Stimulated activated naive CD4-positive, alpha-beta T cell (primary cell): ENCODE measurements around the gene HPSE.

ENCODE experiments used
- DNase-seq, 6 experiments: peaks; one replicate each; lab custom pipeline; 2025; lab: John Stamatoyannopoulos, UW

HPSE gene

DNA sequence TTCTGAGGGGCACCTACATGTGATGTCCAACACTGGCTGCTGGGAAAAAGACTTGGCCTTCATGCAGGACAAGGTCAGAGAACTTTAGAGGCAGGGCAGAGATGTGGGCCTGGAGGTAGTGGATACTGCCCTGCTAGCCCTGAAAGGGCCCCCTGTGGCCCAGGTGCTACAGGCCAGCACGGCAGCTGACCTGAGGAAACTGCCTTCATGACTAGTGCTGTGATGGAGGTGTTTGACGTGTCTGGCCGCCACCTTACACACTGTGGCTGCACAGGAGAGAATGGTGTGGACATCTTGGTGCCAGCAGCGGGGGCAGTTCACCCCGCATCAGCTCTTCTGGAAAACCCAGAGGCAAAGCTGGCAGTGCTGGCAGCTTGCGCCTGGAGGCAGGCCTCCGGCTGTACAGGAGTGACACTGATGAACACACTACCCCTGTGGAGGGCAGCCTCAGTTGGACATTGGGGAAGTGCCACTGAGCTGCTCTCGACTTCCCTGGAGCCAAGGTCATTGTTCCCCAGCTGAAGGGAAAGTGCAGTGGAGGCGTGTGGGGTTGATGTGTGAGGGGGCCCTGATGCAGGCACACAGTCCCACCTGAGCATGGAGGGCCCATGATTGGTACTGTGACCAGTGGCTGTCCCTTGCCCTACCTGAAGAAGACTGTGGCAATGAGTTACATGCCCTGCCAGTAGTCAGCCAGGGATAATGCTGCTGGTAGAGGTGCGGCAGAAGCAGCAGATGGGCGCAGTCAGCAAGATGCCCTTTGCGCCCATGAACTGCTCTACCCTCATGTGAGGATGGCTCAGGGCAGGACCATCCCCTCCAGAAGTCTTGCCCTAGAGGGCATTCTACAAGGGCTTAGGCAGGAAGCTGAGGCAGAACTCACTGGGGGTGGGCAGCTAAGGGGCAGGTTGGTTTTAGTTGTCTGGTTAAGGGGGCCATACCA is 87.0 kb downstream of the HPSE start:
- no peak for DNase-seq
